CD14-positive monocyte (primary cell): ENCODE measurements around the gene PRKN. TPM values are rescaled to one million over a fixed set of nuclear protein-coding genes. Genes with fewer than 3 reads are reported as not detected.

Source experiments
- DNase-seq, 3 donors: peaks; one replicate each; pipeline ENCODE4 v3.0.0-alpha.2; 2011 to 2022
- H2AFZ ChIP-seq: 2 replicates; pipeline ENCODE4 v1.6.0; 2012; ENCODE audit warnings: mild to moderate bottlenecking, low read depth, low read length, inconsistent platforms; ENCODE audit not compliant: insufficient read depth, poor library complexity, severe bottlenecking
- H3K27ac ChIP-seq, 2 donors: 1 replicate in 1 of 2; 2 replicates in 1 of 2; pipeline ENCODE4 v1.5.1; 2012 to 2013; ENCODE audit warnings: low read length in 2 of 2, control low read depth in 1 of 2, inconsistent platforms in 1 of 2, low read depth in 1 of 2, mild to moderate bottlenecking in 1 of 2
- H3K27me3 ChIP-seq, 2 donors: one replicate each; pipeline versions ENCODE4 v1.6.0 to v1.6.1; 2011 to 2013; ENCODE audit warnings: low read length in 2 of 2; ENCODE audit not compliant: control insufficient read depth in 2 of 2, insufficient read depth in 2 of 2
- H3K36me3 ChIP-seq, 2 donors: replicated peaks in 1 of 2; 1 replicate in 1 of 2; 2 replicates in 1 of 2; pipeline versions ENCODE4 v1.5.1 to v1.6.1; 2012 to 2013; ENCODE audit warnings: low read length in 2 of 2, control low read depth in 1 of 2, inconsistent platforms in 1 of 2, mild to moderate bottlenecking in 1 of 2; ENCODE audit not compliant: insufficient read depth in 2 of 2, control insufficient read depth in 1 of 2
- H3K4me1 ChIP-seq, 2 donors: 1 replicate in 1 of 2; 2 replicates in 1 of 2; pipeline versions ENCODE4 v1.5.1 to v1.6.1; 2012 to 2013; ENCODE audit warnings: low read length in 2 of 2, control low read depth in 1 of 2, inconsistent platforms in 1 of 2, mild to moderate bottlenecking in 1 of 2, moderate library complexity in 1 of 2; ENCODE audit not compliant: insufficient read depth in 2 of 2, control insufficient read depth in 1 of 2
- H3K4me2 ChIP-seq: replicated peaks from 2 replicates; pipeline ENCODE3; 2012; ENCODE audit warnings: low read length, moderate library complexity, mild to moderate bottlenecking; ENCODE audit not compliant: poor library complexity, severe bottlenecking; ENCODE audit errors: extremely low read depth
- H3K4me3 ChIP-seq, 3 experiments: fragments of 200-600 bp in 1 of 3; sonication (generic) in 1 of 3; replicated peaks in 1 of 3; 1 replicate in 2 of 3; 2 replicates in 1 of 3; pipeline ENCODE4 v1.5.1; 2011 to 2013; ENCODE audit warnings: low read length in 3 of 3, mild to moderate bottlenecking in 3 of 3, control low read depth in 2 of 3, low read depth in 2 of 3, inconsistent platforms in 1 of 3, moderate library complexity in 1 of 3
- H3K79me2 ChIP-seq: 2 replicates; pipeline ENCODE4 v1.6.0; 2012; ENCODE audit warnings: mild to moderate bottlenecking, control low read depth, inconsistent platforms, low read length, moderate library complexity; ENCODE audit not compliant: insufficient read depth
- H3K9ac ChIP-seq: 2 replicates; pipeline ENCODE4 v1.6.0; 2017; ENCODE audit warnings: low read length, mild to moderate bottlenecking; ENCODE audit not compliant: insufficient read depth, poor library complexity, severe bottlenecking
- H3K9me3 ChIP-seq, 2 donors: replicated peaks in 1 of 2; 1 replicate in 1 of 2; 2 replicates in 1 of 2; pipeline versions ENCODE4 v1.5.1 to v1.6.1; 2012 to 2013; ENCODE audit warnings: low read length in 2 of 2, control low read depth in 1 of 2; ENCODE audit not compliant: control insufficient read depth in 1 of 2, insufficient read depth in 1 of 2
- H4K20me1 ChIP-seq: 2 replicates; pipeline ENCODE4 v1.6.0; 2012; ENCODE audit warnings: mild to moderate bottlenecking, low read length, control low read depth, moderate library complexity; ENCODE audit not compliant: insufficient read depth
- H3K27ac Mint-ChIP-seq, 7 donors: one replicate each; pipeline ENCODE4 v1.8.0; 2020; ENCODE audit warnings: mild to moderate bottlenecking in 7 of 7, mixed read lengths in 7 of 7, moderate library complexity in 6 of 7, inconsistent platforms in 2 of 7
- H3K27me3 Mint-ChIP-seq, 3 donors: one replicate each; pipeline ENCODE4 v1.8.0; 2021 to 2022; ENCODE audit warnings: low read depth in 3 of 3, mild to moderate bottlenecking in 3 of 3, mixed read lengths in 3 of 3, moderate library complexity in 3 of 3, inconsistent platforms in 1 of 3
- H3K36me3 Mint-ChIP-seq, 2 donors: one replicate each; pipeline ENCODE4 v1.8.0; 2020; ENCODE audit warnings: mixed read lengths in 2 of 2, inconsistent platforms in 1 of 2, mild to moderate bottlenecking in 1 of 2
- H3K4me1 Mint-ChIP-seq: one replicate; pipeline ENCODE4 v1.8.0; 2020; ENCODE audit warnings: mild to moderate bottlenecking, mixed read lengths
- H3K4me3 Mint-ChIP-seq, 2 donors: one replicate each; pipeline ENCODE4 v1.8.0; 2020; ENCODE audit warnings: mild to moderate bottlenecking in 2 of 2, mixed read lengths in 2 of 2, moderate library complexity in 1 of 2
- H3K9me3 Mint-ChIP-seq, 7 donors: one replicate each; pipeline ENCODE4 v1.8.0; 2020 to 2022; ENCODE audit warnings: mixed read lengths in 7 of 7, mild to moderate bottlenecking in 6 of 7, moderate library complexity in 6 of 7, inconsistent platforms in 2 of 7
- WGBS: methylation state at CpG from one replicate; pipeline ENCODE4 v1.1.5; 2013; ENCODE audit warnings: missing lambda C conversion rate; ENCODE audit not compliant: insufficient coverage; 5-methylcytosine and 5-hydroxymethylcytosine counted together
- intact Hi-C, 2 donors: fragments of 100-400 bp; cut with micrococcal nuclease; formaldehyde crosslinking; loops; one replicate each; pipeline versions ENCODE4 v1.15.0 to v1.15.1; 2023
- polyA plus RNA-seq, 3 donors: library from polyadenylated mRNA; depleted of rRNA in 1 of 3; unstranded in 2 of 3; stranded (reverse) in 1 of 3; fragments of 300-500 nt in 2 of 3; fragments of >200 nt in 1 of 3; fragmentation: Illumina TruSeq in 2 of 3; gene quantifications; 1 replicate in 2 of 3; 2 replicates in 1 of 3; pipeline ENCODE4 v1.2.3, GENCODE V29; 2012 to 2021
- TF ChIP-seq, protein P1 (sequence below): fragments of 200-600 bp; IDR thresholded peaks from one replicate; pipeline ENCODE4 v1.8.0; 2022; ENCODE audit warnings: antibody characterized with exemption, mild to moderate bottlenecking

Gene PRKN
- polyA plus RNA-seq, 3 donors: 0.19 to 0.21 TPM; not detected in 1

DNA sequence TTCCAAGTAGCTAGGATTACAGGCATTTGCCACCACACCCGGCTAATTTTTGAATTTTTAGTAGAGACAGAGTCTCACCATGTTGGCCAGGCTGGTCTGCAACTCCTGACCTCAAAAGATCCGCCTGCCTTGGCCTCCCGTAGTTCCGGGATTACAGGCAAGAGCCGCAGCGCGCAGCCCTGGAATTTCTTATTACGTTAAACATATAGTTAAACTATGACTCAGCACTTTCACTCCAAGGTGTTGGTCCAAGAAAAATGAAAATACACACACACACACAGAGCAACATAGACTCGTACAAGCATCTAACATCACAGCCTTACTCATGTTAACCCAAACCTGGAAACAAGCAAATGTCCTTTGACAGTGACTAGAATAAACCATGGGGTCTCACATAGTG, 663.9 kb downstream of the PRKN start:
- no peak overlapping the region for H3K4me2 ChIP-seq
- Mint-ChIP-seq H3K36me3 (no peaks in the 10 kb centered on the region), H3K9me3 (peaks cover 7 to 18% (median 9%) of the 10 kb centered on the region in 7 donors), H3K4me3 (no peak overlapping the region), H3K27ac (no peak overlapping the region), H3K27me3 (peaks cover 0 to 1% (median 0%) of the 10 kb centered on the region in 3 donors), H3K4me1 (no peaks in the 10 kb centered on the region)
- DNase-seq: no peak
- H3K27me3 ChIP-seq: no peaks in the 10 kb centered on the region
- H3K9me3 ChIP-seq: peaks cover 0 to 6% of the 10 kb centered on the region in 2 donors
- no peak overlapping the region for H3K4me3 ChIP-seq
- TF ChIP-seq, protein P1, sequence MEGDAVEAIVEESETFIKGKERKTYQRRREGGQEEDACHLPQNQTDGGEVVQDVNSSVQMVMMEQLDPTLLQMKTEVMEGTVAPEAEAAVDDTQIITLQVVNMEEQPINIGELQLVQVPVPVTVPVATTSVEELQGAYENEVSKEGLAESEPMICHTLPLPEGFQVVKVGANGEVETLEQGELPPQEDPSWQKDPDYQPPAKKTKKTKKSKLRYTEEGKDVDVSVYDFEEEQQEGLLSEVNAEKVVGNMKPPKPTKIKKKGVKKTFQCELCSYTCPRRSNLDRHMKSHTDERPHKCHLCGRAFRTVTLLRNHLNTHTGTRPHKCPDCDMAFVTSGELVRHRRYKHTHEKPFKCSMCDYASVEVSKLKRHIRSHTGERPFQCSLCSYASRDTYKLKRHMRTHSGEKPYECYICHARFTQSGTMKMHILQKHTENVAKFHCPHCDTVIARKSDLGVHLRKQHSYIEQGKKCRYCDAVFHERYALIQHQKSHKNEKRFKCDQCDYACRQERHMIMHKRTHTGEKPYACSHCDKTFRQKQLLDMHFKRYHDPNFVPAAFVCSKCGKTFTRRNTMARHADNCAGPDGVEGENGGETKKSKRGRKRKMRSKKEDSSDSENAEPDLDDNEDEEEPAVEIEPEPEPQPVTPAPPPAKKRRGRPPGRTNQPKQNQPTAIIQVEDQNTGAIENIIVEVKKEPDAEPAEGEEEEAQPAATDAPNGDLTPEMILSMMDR: no peak
- no peaks in the 10 kb centered on the region for H3K36me3 ChIP-seq
- no peak overlapping the region for H3K9ac ChIP-seq
- intact Hi-C loops: no loop called here
- no peaks in the 10 kb centered on the region for H3K79me2 ChIP-seq
- H3K4me1 ChIP-seq: no peaks in the 10 kb centered on the region
- no peak overlapping the region for H3K27ac ChIP-seq
- no peak overlapping the region for H2AFZ ChIP-seq
- no peaks in the 10 kb centered on the region for H4K20me1 ChIP-seq
- 97% methylated on average over 8 of the region's 9 CpGs for WGBS

DNA sequence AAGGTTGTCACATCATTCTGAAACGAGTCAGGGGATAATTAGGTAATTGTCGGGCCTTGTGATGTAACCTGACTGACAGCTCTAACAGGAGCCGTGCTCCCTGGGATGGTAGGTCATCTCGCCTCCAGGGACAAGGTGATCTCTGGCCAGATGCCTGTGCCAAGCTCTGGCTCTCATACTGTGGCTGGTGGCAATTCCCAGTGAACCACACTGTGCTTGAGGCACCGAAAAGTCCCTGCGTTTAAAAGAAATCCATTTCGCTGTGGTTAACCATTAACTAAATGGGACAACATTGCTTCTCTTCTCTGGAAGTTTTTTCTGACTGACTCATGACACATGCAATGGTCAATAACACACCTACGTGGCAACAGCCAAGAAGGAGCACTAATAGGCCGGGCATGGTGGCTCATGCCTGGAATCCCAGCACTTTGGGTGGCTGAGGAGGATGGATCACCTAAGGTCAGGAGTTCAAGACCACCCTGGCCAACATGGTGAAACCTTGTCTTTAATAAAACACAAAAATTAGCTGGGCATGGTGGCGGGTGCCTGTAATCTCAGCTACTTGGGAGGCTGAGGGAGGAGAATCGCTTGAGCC, 669.2 kb downstream of the PRKN start:
- H3K4me3 Mint-ChIP-seq: no peak overlapping the region
- no peaks in the 10 kb centered on the region for H3K36me3 Mint-ChIP-seq
- no peaks in the 10 kb centered on the region for H3K4me1 Mint-ChIP-seq
- Histone ChIP-seq H4K20me1 (no peaks in the 10 kb centered on the region), H3K4me1 (no peaks in the 10 kb centered on the region), H3K27ac (no peak overlapping the region), H3K4me3 (no peak overlapping the region), H3K79me2 (no peaks in the 10 kb centered on the region), H3K9me3 (peaks cover 0 to 16% of the 10 kb centered on the region in 2 donors), H3K9ac (no peak overlapping the region), H3K4me2 (no peak overlapping the region), H3K36me3 (no peaks in the 10 kb centered on the region), H3K27me3 (no peaks in the 10 kb centered on the region), H2AFZ (no peak overlapping the region)
- H3K27ac Mint-ChIP-seq: no peak overlapping the region
- TF ChIP-seq, protein P1: no peak
- DNase-seq: no peak
- WGBS: 93% methylated on average over 9 of the region's 11 CpGs
- peaks cover 0 to 2% (median 0%) of the 10 kb centered on the region in 3 donors for H3K27me3 Mint-ChIP-seq
- intact Hi-C loops: no loop called here
- H3K9me3 Mint-ChIP-seq: peaks cover 1 to 10% (median 4%) of the 10 kb centered on the region in 7 donors
